Measurements from ENCODE around the gene TSPAN33. TPM values are rescaled to one million over a fixed set of nuclear protein-coding genes. Genes with fewer than 3 reads are reported as not detected.

TSPAN33 gene
- total and polyA plus RNA-seq, 10 of the 15 experiments (the other 5 are each of a cell fraction or from before 2014, with no cell fraction given) = 12.0 to 123 (median 86.3) TPM

DNA sequence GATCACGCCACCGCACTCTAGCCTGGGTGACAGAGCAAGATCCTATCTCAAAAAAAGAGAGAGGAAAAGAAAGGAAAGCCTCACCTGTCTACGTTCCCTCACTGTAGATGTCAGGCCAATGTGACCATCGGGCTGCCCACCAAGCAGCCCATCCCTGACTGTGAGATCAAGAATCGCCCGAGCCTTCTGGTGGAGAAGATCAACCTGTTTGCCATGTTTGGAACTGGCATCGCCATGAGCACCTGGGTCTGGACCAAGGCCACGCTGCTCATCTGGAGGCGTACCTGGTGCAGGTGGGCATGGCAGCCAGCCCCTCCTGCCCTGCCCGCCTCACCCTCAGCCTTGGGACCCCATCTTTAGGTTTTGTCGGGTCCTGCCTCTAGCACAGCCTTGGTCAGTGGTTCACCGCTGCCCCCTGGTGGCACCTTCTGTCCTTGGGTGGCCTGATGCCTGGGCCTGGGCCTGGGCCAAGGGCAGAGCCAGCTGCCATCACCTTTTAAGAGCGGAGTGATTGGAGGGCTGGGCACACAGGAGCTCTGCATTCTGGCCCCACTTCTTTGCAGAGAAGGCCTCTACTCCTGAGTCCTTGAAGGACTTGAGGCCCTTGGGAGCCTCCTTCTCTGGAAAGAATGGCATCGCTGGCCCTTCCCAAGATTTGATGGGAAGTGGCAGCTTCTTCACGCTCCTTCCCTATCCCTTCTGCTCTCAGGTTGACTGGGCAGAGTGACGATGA lies 65.9 kb downstream of the TSPAN33 start (continued):
- TF ChIP-seq, protein P1, sequence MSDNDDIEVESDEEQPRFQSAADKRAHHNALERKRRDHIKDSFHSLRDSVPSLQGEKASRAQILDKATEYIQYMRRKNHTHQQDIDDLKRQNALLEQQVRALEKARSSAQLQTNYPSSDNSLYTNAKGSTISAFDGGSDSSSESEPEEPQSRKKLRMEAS (IDR thresholded peaks at IDR 0.05; ENCODE audit: low read depth, low read length) = no peak
- TF ChIP-seq SMARCA5 (IDR thresholded peaks at IDR 0.05) (peak; percentile 58; the same call in 1 of the 2 replicates), KLF5 (IDR thresholded peaks at IDR 0.05; ENCODE audit: partially characterized antibody) (no peak), HDAC2 (IDR thresholded peaks at IDR 0.05) (no peak), RAD51 (IDR thresholded peaks at IDR 0.05) (no peak), FOXK2 (IDR thresholded peaks at IDR 0.05) (no peak), BACH1 (IDR thresholded peaks at IDR 0.05; ENCODE audit: borderline replicate concordance) (no peak), ZBED1 (IDR thresholded peaks at IDR 0.05; ENCODE audit: borderline replicate concordance) (no peak), IKZF2 (IDR thresholded peaks at IDR 0.05) (no peak)
- TF ChIP-seq, protein P2, sequence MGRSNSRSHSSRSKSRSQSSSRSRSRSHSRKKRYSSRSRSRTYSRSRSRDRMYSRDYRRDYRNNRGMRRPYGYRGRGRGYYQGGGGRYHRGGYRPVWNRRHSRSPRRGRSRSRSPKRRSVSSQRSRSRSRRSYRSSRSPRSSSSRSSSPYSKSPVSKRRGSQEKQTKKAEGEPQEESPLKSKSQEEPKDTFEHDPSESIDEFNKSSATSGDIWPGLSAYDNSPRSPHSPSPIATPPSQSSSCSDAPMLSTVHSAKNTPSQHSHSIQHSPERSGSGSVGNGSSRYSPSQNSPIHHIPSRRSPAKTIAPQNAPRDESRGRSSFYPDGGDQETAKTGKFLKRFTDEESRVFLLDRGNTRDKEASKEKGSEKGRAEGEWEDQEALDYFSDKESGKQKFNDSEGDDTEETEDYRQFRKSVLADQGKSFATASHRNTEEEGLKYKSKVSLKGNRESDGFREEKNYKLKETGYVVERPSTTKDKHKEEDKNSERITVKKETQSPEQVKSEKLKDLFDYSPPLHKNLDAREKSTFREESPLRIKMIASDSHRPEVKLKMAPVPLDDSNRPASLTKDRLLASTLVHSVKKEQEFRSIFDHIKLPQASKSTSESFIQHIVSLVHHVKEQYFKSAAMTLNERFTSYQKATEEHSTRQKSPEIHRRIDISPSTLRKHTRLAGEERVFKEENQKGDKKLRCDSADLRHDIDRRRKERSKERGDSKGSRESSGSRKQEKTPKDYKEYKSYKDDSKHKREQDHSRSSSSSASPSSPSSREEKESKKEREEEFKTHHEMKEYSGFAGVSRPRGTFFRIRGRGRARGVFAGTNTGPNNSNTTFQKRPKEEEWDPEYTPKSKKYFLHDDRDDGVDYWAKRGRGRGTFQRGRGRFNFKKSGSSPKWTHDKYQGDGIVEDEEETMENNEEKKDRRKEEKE (IDR thresholded peaks at IDR 0.05) = no peak
- TF ChIP-seq, protein P3, sequence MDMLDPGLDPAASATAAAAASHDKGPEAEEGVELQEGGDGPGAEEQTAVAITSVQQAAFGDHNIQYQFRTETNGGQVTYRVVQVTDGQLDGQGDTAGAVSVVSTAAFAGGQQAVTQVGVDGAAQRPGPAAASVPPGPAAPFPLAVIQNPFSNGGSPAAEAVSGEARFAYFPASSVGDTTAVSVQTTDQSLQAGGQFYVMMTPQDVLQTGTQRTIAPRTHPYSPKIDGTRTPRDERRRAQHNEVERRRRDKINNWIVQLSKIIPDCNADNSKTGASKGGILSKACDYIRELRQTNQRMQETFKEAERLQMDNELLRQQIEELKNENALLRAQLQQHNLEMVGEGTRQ (IDR thresholded peaks at IDR 0.05; ENCODE audit: borderline replicate concordance, low read depth, low read length) = no peak
- TF ChIP-seq, protein P4, sequence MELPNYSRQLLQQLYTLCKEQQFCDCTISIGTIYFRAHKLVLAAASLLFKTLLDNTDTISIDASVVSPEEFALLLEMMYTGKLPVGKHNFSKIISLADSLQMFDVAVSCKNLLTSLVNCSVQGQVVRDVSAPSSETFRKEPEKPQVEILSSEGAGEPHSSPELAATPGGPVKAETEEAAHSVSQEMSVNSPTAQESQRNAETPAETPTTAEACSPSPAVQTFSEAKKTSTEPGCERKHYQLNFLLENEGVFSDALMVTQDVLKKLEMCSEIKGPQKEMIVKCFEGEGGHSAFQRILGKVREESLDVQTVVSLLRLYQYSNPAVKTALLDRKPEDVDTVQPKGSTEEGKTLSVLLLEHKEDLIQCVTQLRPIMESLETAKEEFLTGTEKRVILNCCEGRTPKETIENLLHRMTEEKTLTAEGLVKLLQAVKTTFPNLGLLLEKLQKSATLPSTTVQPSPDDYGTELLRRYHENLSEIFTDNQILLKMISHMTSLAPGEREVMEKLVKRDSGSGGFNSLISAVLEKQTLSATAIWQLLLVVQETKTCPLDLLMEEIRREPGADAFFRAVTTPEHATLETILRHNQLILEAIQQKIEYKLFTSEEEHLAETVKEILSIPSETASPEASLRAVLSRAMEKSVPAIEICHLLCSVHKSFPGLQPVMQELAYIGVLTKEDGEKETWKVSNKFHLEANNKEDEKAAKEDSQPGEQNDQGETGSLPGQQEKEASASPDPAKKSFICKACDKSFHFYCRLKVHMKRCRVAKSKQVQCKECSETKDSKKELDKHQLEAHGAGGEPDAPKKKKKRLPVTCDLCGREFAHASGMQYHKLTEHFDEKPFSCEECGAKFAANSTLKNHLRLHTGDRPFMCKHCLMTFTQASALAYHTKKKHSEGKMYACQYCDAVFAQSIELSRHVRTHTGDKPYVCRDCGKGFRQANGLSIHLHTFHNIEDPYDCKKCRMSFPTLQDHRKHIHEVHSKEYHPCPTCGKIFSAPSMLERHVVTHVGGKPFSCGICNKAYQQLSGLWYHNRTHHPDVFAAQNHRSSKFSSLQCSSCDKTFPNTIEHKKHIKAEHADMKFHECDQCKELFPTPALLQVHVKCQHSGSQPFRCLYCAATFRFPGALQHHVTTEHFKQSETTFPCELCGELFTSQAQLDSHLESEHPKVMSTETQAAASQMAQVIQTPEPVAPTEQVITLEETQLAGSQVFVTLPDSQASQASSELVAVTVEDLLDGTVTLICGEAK (IDR thresholded peaks at IDR 0.05; ENCODE audit: borderline replicate concordance) = no peak
- TF ChIP-seq, protein P5, sequence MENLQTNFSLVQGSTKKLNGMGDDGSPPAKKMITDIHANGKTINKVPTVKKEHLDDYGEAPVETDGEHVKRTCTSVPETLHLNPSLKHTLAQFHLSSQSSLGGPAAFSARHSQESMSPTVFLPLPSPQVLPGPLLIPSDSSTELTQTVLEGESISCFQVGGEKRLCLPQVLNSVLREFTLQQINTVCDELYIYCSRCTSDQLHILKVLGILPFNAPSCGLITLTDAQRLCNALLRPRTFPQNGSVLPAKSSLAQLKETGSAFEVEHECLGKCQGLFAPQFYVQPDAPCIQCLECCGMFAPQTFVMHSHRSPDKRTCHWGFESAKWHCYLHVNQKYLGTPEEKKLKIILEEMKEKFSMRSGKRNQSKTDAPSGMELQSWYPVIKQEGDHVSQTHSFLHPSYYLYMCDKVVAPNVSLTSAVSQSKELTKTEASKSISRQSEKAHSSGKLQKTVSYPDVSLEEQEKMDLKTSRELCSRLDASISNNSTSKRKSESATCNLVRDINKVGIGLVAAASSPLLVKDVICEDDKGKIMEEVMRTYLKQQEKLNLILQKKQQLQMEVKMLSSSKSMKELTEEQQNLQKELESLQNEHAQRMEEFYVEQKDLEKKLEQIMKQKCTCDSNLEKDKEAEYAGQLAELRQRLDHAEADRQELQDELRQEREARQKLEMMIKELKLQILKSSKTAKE (IDR thresholded peaks at IDR 0.05; ENCODE audit: low read depth, poor library complexity, severe bottlenecking) = no peak
- TF ChIP-seq, protein P6, sequence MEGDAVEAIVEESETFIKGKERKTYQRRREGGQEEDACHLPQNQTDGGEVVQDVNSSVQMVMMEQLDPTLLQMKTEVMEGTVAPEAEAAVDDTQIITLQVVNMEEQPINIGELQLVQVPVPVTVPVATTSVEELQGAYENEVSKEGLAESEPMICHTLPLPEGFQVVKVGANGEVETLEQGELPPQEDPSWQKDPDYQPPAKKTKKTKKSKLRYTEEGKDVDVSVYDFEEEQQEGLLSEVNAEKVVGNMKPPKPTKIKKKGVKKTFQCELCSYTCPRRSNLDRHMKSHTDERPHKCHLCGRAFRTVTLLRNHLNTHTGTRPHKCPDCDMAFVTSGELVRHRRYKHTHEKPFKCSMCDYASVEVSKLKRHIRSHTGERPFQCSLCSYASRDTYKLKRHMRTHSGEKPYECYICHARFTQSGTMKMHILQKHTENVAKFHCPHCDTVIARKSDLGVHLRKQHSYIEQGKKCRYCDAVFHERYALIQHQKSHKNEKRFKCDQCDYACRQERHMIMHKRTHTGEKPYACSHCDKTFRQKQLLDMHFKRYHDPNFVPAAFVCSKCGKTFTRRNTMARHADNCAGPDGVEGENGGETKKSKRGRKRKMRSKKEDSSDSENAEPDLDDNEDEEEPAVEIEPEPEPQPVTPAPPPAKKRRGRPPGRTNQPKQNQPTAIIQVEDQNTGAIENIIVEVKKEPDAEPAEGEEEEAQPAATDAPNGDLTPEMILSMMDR (IDR thresholded peaks at IDR 0.05 in 2 of 3, conservative IDR thresholded peaks at IDR 0.05 in 1 of 3; ENCODE audit: control insufficient read depth in 2 of 3, extremely low read depth in 1 of 3, insufficient read depth in 1 of 3, low read depth in 3 of 3, low read length in 3 of 3) = peak; percentile 86 to 94 (median 91)
- TF ChIP-seq, protein P7, sequence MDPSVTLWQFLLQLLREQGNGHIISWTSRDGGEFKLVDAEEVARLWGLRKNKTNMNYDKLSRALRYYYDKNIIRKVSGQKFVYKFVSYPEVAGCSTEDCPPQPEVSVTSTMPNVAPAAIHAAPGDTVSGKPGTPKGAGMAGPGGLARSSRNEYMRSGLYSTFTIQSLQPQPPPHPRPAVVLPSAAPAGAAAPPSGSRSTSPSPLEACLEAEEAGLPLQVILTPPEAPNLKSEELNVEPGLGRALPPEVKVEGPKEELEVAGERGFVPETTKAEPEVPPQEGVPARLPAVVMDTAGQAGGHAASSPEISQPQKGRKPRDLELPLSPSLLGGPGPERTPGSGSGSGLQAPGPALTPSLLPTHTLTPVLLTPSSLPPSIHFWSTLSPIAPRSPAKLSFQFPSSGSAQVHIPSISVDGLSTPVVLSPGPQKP (IDR thresholded peaks at IDR 0.05; ENCODE audit: low read depth, low read length) = no peak

Data from GM12878 (cell line).